ENCODE data around the gene CTNNA3.

The CTNNA3 gene

DNA sequence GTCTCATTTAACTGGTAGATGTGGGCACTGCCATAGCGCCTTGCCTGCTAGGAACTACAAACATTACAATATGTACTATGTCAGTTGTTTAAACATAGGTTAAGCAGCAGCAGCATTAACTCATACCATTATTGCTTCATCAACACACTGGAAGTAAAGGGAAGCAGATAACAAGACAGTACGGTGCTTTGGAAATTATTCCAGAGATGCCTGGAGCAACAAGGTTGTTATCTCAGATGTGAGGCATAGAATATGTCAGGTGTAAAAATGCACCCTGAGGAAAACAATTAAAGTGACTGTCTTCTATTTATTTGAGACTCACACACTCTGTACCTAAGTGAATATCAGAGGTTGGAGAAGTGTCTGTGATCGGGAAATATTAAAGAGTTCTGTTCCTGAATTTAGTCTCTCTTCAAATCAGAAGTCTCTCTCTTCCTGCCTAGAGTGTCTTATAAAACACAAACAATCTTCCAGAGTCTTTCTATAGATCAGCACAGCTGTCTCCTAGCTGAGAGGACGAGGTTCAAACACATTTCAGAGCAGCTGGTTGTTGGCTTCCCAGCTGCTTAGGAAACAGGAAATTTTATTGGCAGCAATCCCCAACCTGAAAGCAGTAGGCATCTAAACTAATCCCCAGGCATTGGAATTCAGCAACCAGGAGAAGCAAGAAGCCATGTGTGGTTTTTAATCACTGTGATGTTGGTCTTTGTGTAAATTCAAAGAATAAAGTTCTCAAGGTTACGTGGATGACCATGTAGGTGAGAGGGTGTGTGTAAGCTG, 1764.5 kb downstream of the CTNNA3 start:
- DNase-seq (ENCODE audit: low spot score), result no peak

DNA sequence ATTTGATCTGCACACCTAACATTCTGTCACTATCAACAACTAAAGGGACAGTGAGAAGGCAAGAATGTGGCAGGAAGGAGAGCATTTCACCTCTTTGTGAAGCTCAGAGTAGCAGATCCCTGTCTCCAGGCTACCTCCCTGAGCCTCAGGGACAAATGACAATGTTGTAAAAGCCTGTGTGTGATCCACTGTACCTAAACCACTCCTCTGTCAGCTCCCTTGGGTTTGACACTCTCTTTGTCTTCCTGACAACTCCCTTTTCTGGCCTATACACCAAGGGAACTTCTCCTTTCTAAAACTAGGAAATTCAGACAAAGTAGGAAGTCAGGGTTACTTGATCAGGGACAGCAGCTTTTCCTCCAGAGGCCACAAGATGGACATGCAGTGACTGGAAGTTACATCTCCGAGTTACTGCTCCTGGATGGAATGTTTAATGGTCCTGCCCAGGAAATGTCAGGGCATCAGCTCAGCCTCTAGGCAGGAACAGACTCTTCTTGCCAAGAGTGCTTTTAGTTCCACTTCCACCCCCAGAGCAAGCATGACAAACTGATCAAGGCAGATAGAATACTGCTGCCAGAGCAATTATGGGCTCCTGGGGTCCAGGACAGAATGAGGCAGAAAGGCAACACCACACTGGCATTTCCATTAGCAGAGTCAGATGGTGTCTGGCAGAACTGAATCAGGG, 1784.7 kb downstream of the CTNNA3 start:
- no peak for DNase-seq (ENCODE audit: low spot score)

DNA sequence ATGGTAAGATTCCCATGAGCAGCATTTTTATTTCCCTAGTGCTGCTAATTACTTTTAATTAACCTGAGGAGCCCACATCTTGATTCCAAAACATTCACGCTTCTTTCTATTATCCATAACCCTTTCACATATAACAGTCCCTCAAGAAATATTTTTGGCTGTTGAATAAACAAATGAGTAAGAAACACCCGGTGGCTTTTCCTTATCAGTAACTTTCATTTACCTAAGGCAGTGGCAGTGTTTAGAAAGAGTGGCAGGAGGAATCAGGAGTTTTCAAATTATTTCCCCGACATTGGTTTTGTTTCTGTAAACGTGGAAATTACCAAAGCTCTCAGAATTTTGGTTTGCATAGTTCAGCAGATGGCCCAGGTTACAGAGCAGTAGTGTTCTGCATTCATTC, 1785.8 kb downstream of the CTNNA3 start:
- DNase-seq (ENCODE audit: low spot score), result no peak

DNA sequence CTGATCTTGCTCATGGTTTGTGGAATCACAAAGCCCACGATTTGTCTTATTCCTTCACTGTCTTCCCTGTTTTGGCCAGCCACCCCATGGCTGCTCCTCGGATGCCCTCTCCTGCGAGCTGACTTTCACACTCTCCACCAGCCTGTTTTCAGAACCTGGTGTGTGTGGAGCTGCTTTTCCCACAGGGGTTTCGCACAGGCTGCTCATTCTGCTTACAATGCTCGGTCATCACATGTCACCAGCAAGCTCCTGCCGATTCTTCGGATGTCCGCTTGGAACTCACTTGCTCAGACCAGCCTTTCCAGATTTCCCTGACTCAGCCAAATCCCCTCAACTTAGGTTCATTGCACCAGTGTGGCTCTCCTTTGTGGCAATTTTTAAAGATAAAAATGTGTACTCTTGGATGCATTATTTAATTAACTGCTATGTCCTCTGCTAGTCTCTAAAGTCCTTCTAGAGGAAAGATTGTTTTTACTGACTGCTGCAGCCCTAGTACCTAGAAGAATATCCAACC, 1788.7 kb downstream of the CTNNA3 start:
- DNase-seq (ENCODE audit: low spot score), result no peak

DNA sequence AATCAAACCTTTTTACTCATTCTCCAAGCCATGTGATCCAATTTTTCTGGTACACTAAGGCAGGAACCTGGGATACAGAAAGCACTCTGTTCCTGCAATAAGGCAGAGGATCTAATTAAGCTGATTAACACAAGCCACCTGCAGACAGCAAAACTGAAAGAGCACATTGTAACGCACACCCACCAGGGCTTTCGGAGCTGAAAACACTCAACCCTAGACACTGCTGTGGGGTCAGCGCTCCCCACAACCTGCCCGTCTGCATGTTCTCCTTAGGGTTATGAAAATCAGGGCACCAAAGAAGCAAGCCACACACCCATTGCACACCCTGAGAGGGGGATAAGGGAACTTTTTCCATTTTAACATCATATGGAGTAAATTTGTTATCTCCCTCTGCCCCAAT, 1792.4 kb downstream of the CTNNA3 start:
- DNase-seq (ENCODE audit: low spot score), result no peak

DNA sequence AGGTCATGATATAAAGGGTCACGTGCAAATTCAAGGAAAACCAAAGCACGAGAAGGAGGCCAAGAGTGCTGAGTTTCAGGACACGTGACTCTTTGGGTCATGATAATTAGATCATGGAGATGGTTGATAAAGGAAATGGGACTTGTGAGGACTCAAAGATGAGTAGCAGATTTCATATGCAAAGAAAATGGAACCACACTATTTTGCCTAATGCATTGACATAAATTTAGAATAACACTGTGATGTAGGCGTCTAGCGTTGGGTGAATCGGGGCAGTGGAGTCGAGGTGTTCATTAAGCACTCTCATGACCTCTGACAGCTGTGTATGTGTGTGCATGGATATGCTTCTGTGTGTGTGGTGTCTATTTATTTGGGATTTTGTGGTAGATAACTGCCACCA, 1795.7 kb downstream of the CTNNA3 start:
- no peak for DNase-seq (ENCODE audit: low spot score)

DNA sequence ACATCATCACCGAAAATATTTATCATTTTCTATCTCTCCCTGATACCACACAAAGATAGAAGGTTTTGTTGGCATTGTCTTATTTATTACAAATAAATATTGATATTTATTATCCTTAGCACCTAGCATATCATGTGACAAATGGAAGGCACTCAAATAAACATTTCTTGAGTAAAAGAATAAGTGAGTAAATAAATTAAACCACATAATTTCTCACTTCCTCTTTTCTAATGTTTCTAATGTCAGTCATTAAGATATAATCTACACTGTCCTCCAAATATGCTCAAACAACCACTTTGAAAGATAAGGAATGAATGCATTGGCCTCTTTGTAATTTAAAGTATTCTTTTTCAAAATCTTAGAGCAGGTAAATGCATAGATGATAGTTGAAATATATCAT, 1797.9 kb downstream of the CTNNA3 start:
- DNase-seq (ENCODE audit: low spot score), result no peak

DNA sequence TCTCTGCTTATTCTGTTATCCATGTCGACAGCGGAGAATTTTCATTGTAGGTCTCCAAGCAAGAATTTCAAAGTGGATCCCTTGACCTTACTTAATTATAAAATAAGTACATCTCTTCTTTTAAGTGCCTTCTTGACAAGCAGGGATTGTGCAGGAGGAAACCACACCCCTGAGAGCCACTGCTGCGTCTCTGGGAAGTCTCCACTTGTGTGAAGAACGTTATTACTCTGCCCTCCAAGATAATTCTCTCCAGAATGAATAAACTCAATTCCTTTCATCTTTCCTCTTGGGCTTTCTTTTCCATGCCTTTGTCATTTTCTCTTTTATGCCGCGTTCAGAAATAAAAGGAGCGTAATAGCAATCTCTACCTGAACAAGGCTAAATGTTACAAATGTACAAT, 1801.0 kb downstream of the CTNNA3 start:
- no peak for DNase-seq (ENCODE audit: low spot score)

DNA sequence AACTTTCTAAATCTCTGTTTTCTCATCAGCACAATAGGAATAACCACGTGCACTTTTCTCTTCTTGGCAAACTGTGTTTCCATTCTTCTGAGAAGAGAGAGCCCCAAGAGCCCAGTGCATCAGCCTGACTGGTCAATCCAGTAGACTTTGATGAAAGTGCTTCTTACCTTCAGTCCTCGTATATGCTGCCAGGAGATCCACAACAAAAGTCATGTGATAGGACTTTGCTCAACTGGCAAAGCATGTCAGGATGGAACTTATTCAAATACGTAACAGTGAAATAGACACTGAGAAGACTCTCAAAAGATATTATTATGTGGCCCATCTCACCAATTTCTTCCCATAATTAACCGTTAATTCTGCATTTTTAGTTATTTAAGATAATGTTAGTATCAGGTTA, 1801.6 kb downstream of the CTNNA3 start:
- DNase-seq (ENCODE audit: low spot score), result no peak

DNA sequence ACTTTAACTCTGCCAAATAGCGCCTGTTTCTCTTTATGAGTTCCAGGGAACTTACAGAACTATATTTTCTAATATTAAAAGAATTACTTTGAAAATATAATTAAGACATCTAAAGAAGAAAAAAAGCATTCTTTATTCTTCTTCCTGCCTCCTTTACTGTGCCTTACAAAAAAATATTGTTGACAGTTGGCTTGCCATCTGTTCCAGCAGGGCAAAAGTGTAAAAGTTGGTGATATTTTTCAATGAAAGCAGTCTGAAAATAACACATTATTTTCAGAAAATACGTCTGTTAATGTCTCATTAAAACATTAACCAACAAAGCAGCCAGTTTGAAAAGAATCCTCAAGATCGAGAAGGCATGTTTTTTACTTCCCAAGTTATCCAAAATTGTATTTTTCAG, 1802.3 kb downstream of the CTNNA3 start:
- DNase-seq (ENCODE audit: low spot score), result no peak

DNA sequence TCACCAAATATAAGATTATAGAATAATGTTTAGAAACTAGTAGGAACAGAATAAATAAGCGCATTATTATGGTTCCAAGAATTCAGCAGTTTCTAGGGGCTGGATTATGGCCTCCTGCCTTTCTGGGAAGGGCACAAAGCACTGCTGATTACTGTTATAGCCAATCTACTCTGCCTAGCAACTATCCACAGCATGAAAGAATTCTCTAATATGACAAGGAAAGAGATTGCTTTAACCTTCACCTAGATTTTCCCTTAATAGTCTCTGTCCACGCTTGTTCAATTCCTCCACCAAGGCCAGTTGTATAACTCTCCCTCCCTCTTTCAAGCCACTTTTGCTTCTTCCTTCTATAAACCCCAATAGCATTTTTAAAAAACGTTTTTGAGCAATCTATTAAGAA, 1803.7 kb downstream of the CTNNA3 start:
- DNase-seq (ENCODE audit: low spot score), result no peak

DNA sequence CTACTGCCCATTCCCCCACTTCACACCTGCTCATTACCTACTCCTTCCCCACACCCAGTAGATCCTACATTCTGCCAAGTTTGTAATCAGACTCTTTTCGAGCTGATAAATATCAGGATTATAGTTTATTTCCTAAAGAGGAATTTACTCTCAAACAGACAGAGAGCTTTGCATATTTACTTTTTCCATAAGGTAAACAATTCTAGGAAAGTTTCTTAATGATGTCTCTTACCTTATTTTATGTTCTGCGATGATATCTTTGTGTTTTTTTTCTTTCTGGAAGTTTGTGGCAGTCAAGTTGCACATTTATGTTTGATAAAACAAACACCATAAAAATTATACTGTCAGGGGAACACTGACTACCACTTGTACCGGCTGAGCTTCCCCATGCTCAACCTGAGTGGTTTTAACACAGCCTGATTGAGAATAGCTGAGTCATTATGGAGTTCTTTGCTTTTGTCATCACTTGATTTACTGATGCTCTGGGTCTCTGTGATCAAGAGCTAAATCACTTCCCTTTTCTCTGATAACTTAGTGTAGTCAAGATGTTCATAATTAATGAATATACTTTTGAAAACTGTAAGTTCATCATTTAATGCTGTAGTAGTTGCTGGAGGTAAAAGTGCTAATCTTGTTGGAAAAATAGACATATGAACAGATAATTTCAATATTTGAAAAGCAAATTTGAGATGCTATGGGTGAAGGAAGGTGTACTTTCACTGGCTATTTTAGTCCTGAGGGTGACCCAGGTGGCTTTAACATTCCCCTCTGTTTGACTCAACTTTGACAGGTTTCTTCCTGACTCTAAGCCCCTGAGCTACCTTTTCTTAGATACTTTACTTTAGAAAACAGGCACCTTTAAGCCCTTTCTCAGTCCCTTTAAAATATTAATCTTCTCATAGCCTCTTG, 1804.7 kb downstream of the CTNNA3 start:
- no peak for DNase-seq (ENCODE audit: low spot score)

DNA sequence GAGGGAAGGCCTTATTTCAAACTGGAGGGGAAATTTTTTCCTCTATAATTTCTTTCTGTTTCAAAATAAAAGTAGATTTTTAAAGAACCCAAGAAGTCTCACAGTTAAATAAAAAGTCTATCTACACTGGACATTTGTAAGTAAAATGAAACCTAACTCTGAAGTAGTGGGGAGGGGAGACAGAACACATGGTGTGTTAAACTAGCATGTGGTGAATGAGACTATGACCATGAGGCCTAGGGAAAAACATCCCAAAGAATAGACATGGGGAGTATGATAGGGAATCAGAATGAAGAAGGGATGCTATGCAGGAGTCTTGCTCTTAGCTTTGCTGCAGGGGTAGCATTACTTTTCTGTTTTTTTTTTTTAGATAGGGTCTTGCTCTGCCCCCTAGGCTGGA, 1831.5 kb downstream of the CTNNA3 start:
- no peak for DNase-seq (ENCODE audit: low spot score)

DNA sequence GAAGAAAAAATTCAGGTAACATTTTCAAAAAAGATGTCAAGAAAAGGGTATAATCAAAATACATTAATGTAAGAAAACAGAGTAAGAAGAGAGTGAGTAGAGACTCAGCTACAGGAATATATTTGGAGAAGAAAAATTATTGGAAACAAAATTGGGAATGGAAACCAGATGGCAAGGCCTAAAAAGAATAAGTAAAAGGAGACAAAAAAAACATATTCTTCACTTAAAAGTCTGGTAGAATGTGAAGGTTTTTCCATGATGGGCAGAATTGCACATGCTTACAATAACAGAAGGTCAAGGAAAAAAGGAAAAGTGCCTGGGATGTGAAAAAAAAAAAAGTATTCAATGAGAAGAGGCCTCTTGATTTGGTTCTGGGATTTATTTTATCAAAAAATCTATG, 1832.0 kb downstream of the CTNNA3 start:
- no peak for DNase-seq (ENCODE audit: low spot score)

Measured in ecto neural progenitor cell (in vitro differentiated cells).